Fibroblast of skin of abdomen (primary cell): ENCODE data around the gene CRTC3.
A peak's percentile ranks its signal among the peaks of the same experiment; 100 is the strongest.
"Not testable (repeated sequence)": the region's sequence is repeated elsewhere in the genome, so short reads cannot be mapped to it uniquely, and the experiment has no call there.

Source experiments
- DNase-seq: peaks from one replicate; pipeline ENCODE4 v3.0.0-alpha.2; 2013

Gene CRTC3

DNA sequence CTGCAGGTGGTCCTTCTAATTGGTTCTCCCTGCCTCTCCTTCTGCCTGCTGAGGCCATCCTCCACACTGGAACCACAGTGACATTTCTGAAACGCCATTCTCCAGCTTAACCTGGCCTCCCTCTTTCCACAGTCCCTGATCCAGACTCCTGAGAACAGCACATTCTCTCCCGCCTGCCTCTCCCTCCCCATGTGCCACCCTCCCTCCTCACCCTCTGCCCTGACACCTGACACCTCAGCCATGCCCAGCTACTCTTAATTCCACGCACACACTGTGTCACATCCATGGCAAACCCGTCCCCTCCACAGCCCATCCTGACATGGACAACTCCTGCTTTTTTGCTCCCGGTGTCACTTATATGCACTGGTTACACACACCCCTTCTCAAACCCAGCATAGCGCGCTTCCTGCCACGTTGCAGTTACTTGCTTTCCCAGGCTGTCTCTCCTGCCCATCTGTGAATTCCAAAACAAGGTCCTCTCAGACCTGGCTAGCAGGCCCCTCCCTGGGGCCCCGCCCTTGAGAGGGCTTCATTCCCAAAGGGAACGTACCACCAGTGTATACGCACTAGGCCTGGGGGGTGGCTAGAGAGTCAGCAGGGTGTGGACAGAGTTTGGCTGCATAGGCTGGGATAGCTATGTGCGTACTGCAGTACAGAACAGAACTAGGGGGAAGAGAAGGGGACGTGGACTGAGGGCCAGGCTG lies 94.7 kb downstream of the CRTC3 start:
- peak; percentile 22 for DNase-seq

DNA sequence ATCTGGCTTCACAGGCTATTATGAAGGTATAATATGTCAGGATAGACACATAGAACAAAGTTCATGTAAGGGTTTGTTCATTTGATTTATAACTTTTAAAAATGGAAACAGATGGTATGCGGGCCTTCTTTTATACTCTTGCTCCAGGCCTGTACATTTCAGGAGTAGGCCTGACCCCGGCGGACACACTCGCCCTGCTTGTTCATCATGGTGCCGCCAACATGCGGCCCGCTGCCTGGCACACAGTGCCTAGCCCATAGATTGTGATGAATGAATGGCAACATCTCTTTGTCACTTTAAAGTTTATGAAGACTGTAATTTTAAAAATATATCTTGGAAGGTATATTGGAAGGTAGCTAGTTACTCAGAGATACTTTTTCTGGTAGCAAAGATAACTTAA lies 95.3 kb downstream of the CRTC3 start:
- DNase-seq: no peak

DNA sequence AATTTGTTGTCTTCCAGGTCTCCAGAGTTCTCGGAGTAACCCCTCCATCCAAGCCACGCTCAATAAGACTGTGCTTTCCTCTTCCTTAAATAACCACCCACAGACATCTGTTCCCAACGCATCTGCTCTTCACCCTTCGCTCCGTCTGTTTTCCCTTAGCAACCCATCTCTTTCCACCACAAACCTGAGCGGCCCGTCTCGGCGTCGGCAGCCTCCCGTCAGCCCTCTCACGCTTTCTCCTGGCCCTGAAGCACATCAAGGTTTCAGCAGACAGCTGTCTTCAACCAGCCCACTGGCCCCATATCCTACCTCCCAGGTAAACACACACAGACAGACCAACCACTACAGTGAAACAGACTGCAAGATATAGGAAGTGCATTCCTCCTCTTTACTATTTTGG lies 99.5 kb downstream of the CRTC3 start:
- DNase-seq: no peak

DNA sequence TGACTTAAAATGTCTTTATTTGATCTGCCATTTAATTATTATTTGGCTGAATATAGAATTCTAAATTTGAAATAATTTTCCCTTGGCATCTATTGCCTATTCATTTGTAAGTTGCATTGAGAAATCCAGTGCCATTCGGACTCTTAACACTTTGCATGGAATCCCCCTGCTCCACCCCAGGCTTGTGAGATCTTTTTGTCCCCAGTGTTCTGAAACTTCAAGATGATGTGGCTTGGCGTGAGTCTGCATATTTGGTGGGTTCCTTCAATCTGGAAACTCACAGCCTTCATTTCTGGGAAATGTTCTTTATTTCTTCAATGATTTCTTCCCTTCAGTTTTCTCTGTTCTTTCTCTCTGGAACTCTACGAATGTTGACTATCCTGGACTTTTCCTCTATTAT lies 103.6 kb downstream of the CRTC3 start:
- DNase-seq: no peak

DNA sequence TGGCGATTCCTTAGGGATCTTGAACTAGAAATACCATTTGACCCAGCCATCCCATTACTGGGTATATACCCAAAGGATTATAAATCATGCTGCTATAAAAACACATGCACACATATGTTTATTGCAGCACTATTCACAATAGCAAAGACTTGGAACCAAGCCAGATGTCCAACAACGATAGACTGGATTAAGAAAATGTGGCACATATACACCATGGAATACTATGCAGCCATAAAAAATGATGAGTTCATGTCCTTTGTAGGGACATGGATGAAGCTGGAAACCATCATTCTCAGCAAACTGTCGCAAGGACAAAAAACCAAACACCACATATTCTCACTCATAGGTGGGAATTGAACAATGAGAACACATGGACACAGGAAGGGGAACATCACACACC lies 107.3 kb downstream of the CRTC3 start:
- not testable (repeated sequence) for DNase-seq

DNA sequence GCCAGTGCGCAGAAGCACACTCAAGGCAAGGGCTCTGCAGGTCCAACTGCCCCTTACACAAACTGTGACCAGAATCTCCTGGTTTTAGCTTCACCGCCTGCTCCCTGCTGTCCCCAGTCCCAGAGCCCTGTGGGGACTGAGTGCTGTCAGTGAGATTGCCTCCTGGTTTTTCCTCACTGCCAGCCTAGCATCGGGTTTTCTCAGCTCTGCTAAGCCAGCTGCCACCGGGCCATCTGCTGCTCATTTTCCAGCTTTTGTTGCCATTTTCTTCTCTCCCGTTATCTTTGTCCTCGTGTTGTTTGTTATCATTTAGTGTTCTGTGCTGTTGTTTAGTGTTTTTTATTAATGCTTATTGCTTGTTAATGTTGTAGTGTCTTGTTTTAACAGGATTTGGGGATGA lies 108.0 kb downstream of the CRTC3 start:
- DNase-seq: no peak

DNA sequence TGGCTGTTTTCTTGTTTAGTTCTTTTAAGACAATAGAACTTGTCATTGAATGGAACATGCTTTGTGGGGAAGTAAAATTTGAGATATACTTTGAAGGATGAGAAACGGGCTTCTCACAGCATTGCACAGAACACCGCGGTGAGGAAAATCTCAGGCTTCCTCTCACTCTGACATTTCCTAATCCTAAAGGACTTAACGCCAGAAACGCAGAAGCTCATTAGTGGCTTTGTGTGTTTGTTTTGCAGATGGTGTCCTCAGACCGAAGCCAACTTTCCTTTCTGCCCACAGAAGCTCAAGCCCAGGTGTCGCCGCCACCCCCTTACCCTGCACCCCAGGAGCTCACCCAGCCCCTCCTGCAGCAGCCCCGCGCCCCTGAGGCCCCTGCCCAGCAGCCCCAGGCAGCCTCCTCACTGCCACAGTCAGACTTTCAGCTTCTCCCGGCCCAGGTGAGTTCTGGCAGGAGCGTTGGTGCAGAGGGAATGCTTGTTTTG lies 108.5 kb downstream of the CRTC3 start:
- DNase-seq: no peak

DNA sequence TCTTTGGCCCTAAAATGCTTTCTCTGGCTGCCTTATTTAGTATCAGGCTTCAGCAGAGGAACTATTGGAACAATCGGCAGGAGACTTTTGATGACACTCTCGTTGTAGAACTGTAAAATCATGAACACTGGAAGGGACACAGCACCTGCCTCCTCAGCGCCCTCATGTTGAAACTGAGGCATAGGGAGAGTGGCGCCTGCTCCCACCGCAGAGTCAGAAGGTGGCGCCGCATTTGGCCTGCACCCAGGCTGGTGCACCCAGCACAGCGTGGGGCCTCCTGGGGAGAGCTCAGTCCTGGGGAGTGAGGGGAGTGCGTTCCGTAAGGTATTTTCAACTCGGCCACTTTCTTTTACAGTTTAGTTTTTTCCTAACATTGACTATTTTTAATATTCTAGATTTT lies 109.2 kb downstream of the CRTC3 start:
- no peak for DNase-seq

DNA sequence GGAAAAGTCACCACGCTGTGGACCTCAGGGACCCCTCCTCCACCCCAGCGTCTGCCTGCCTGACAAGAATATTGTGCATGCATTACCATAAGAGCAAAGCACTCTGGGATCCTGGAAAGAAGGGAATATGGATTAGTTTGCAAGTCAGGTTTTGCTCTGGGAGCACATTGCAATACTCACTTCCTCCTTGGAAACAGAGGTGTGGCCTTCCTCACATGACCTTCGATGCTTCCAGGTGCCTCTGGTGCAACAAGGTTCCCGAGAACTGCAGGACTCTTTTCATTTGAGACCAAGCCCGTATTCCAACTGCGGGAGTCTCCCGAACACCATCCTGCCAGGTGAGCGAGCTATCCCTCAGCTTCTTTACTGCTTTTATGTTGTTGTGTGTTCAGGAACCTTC lies 111.1 kb downstream of the CRTC3 start:
- DNase-seq: no peak

DNA sequence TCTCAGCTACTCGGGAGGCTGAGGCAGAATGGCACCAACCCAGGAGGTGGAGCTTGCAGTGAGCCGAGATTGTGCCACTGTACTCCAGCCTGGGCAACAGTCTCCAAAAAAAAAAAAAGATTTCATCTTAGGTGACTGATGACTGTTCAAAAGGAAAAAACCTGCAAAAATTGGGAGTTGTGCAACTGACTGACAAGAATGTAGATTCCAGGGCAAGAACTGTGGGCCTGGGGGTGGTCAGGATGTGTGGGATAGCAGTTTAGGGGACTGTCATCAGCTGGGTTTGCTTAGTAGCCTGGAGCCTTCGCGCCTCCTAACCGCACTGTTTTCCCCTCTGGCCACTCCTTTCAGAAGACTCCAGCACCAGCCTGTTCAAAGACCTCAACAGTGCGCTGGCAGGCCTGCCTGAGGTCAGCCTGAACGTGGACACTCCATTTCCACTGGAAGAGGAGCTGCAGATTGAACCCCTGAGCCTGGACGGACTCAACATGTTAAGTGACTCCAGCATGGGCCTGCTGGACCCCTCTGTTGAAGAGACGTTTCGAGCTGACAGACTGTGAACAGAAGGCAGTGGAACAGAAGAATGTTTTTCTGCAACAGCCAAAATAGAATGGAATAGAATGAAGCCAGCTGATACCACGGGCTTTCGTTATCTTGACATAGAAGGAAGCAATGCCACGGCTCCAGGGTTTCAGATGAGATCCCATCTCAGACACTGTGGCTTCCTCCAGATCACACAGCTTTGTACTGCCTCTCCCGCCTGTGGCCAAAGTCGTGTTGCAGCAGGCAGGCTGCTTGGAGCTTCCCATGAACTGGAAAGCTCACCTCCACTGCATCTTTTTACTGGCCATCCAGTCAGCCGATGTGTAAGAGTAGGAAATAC lies 112.1 kb downstream of the CRTC3 start:
- DNase-seq: no peak

DNA sequence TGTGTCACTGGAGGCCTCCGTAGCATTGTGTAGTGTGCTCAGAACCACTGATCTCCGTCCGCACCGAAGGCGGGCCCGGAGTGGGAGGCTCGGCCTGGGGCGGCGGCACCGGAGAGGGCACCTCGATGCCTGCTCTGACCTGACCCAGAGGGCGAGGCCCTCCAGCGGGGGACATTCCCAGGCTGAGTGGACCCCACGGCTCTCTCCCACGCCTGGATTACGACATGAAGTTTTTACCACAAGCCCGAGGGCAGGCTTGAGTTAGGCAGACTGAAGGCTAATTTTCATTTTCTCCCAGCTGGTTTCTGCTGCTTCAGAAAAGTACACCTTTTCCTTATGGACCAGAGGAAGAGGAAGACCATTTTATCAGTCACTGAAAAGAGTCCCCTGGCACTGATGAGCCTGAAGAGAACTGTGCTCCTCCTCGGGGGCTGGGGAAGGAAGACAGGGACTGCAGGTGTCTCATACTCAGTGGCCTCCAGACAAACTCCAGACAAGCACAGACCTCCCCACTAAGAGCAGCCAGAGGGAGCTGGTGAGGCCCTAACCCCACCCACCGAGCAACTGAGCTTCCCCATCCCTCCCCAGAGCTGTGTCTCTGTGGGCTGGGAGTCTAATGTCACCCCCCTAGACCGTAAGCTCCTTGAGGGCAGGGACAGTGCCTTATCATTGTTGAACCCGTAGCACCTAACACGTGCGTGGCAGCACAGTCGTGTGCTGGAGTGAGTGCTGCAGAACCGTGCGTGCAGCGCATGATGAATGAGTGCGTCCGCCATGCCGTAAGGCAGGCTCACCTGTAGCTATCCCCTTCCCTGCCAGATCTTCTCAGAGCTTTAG lies 113.0 kb downstream of the CRTC3 start:
- DNase-seq: no peak

DNA sequence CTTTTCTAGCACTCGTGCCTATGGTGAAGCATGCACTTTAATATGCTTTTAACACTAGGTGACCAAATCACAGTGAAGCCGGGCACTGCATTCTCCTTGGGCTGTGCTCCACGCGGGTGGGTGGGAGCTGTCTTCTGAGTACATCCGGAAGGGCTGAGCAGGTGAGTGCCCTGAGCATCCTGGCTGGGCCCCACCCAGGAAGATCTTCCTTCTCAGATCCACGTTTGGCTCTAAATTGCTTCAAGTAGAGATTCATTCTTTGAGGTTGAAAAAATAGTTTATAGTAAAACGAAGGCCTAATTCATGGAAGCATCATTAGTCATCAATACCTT lies 113.5 kb downstream of the CRTC3 start:
- no peak for DNase-seq

DNA sequence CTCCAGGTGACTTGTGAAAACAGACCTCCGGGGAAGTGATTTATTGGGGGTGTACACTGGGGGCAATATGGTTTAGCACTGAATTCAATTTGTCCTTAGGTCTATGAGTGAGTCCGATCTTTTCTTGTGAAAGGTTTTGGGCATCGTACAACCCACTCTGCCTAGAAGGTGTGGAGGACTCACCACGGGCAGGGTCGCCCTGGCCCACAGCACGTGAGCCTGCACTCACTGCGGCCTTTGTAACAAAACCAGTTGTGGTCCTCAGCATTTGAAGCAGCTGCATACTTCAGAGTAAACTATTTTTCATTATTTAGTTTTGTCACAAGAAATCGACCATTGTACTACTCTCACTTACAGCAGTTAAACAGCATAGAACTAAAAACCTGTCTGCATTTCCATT lies 114.8 kb downstream of the CRTC3 start:
- DNase-seq: no peak

DNA sequence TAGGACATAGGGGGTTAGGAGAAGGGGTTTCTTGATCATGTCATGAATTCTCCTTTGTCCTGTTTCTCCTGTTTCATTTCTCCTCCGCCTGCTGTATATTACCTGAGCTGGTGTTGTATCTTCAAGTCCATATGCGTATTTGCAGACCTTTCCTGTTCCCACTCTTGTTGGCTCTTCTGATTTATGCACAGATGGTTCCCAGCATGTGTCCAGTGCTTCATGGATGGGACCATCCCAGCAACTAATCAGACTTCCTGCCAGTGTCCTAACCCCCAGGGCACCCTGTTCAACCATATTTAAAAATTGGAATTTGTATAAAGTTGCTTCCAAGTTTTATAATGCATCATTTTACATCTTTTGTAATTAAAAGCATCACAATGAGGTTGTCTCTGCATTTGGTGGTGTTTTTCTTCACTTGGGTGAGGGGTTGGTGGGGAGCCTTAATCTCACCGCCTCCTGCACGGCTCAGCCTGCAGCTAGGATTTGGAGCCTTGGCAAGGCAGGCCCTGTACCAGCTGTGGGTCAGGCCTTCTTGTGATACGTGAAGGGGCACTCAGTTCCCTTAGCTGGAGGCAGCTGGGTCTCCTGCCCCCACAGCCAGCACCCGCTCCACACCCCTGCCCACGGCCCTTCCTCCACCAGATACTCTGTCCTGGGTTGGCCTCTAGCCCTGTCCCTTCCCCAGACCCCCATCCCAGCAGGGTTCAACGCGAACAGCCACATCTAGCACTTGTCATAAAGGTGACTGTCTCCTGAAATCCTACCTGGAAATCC lies 115.4 kb downstream of the CRTC3 start:
- DNase-seq: no peak

DNA sequence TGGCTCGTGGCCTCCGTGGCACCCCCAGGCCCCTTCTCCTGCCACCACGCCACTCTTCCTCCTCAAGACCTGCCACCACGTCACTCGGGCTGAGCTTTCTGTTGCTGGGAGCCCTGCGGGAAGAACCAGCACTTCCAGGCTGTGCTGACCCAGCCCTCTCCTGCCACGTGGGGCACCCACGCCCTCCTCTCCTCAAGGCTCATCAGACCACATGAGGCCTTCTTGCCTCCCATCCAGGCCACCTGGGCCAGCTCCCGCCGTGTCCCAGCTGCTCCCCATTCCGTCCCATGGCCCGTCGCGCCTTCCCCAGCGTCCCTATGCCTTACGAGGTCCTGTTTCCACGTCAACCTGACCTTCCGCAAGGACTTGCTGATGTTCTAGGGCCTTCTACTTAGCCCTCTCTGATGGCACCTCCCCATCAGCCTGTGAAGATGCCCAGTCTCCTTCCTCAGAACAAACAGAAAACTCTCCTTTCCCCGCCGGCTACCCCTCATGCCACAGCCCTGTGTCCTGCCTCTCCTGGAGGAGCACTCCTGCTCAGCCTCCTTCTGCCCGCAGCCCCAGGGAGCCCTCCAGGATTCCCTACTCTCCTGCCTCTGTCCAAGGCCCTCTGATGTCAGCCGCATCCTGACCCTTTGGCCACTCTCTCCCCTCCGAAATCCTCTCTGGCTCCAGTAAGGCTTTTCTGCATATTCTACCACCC lies 116.3 kb downstream of the CRTC3 start:
- DNase-seq: no peak

DNA sequence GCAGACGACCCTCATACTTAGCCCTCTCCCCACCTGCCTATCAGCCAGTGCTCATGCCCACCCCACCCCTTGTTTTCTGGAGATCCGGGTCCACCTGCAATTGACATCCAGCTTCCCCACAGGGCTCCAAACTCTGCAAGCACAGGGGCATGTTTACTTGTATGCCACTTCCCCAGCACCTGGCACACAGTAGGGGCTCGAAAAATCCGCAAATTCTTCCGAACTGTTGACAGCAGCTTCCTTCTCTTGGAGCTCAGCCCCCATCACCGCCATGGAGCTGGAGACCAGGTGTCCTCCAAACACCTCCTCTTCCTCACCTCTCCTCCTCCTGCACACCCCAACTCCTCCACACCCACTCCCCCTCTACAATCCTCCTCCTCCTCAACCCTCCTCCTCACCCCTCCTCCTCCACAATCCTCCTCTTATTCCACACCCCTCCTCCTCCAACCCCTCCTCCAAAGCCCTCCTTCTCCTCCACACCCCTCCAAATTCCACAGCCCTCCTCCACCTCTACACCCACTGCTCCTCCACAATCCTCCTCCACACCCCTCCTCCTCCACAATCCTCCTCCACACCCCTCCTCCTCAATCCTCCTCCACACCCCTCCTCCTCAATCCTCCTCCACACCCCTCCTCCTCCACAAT lies 117.1 kb downstream of the CRTC3 start:
- no peak for DNase-seq

DNA sequence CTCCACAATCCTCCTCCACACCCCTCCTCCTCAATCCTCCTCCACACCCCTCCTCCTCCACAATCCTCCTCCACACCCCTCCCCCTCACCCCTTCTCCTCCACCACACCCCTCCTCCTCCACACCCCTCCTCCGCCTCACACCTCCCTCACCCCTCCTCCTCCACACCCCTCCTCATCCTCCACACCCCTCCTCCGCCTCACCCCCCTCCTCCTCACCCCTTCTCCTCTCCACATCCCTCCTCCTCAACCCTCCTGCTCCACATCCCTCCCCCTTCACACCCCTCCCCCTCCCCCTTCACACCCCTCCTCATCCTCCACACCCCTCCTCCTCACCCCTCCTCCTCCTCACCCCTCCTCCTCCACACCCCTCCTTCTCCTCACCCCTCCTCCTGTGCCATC lies 117.6 kb downstream of the CRTC3 start:
- DNase-seq: no peak

DNA sequence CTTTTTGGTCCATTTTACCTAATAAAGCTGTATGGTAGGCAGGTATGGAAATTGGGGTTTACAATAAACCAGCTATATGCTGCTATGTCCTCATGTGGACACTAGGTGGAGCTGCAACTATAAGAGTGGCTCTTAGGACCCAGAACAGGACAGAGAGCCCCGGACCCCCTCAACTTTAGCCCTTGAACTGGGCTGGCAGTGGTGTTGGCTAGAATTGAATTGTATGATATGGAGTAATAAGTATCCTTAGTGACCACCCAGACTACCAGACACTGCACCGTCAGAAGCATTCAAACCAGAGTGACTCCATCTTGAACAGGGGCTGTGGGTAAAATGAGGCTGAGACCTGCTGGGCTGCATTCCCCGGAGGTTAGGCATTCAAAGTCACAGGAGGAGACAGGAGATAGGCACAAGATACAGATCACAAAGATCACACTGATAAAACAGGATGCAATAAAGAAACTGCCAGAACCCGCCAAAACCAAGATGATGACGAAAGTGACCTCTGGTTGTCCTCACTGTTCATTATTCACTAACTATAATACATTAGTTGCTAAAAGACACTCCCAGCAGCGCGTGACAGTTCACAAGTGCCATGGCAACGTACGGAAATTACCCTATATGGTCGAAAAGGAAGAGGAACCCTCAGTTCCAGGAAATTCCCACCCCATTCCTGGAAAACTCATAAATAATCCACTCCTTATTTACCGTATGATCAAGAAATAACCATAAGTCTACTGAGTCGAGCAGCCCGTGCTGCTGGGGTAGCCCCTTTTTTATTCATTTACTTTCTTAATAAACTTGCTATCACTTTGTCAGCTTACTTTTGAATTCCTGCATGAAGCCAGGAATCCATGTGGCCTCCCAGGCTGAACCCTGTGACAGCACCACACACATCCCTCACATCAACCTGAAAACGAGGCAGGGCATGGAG lies 118.7 kb downstream of the CRTC3 start:
- peak; percentile 60 for DNase-seq

DNA sequence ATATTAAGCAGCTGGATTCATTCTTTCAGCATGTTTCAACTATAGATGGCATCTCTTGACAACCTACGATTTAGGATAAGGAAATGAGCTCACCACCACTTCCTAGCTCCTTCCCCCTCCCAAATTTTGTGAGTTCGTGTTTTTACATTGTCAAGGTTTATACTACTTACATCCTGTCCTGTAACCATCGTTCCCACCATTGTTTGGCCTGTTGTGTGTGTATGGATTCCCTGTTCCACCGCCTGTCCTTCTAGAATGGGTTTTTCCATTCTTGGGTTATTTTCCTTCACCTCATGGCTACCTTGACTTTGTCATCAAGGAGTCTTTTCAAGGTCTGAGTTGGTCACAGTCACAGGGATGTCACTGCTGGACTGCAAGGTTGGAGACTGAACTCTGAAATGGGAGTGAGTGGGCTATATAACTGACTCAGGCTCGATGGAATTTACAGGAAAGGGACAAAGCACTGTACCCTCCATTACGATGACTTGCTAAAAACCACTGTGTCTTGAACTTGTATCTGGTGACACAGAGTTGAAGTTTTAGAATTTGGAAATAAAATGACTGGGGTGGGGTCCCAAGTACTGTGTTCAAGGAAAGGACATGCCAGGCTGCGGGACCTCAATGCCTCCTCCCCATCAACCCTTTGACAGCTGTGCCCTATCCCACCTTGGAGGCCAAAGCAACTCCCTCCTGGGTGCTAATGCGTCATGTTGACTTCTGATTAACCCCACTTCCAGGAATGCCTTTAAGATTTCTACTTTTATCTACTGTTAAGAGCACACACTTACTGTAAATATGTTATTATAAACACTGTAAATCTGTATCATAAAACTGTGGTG lies 120.6 kb downstream of the CRTC3 start:
- peak; percentile 52 for DNase-seq
